Gastroesophageal sphincter (tissue), 4 donors: ENCODE measurements around the gene CSGALNACT2. TPM values are rescaled to one million over a fixed set of nuclear protein-coding genes. Genes with fewer than 3 reads are reported as not detected.

Experiments
- ATAC-seq: fragments of 150-250 bp; one replicate; pipeline ENCODE4 v1.9.1; 2016; ENCODE audit warnings: mild to moderate bottlenecking, moderate library complexity
- H3K27ac ChIP-seq, 4 donors: fragments of 200-600 bp; sonication (generic) in 3 of 4; 1 replicate in 3 of 4; 2 replicates in 1 of 4; pipeline ENCODE4 v1.5.1; 2016 to 2019
- H3K27me3 ChIP-seq: fragments of 200-600 bp; sonication (generic); one replicate; pipeline ENCODE4 v1.5.1; 2019
- H3K36me3 ChIP-seq, 2 donors: fragments of 200-600 bp; sonication (generic); one replicate each; pipeline ENCODE4 v1.5.1; 2019; ENCODE audit warnings: control low read depth in 1 of 2
- H3K4me1 ChIP-seq, 3 donors: fragments of 200-600 bp; sonication (generic); 1 replicate in 2 of 3; 2 replicates in 1 of 3; pipeline ENCODE4 v1.5.1; 2016 to 2019; ENCODE audit warnings: control low read depth in 2 of 3
- H3K4me3 ChIP-seq, 2 donors: fragments of 200-600 bp; sonication (generic); one replicate each; pipeline ENCODE4 v1.5.1; 2019; ENCODE audit warnings: mild to moderate bottlenecking in 1 of 2, moderate library complexity in 1 of 2
- H3K9me3 ChIP-seq, 3 donors: fragments of 200-600 bp; sonication (generic); one replicate each; pipeline ENCODE4 v1.5.1; 2017 to 2019; ENCODE audit warnings: control low read depth in 2 of 3
- EP300 ChIP-seq: sonication (generic); formaldehyde crosslinking; IDR thresholded peaks from one replicate; pipeline ENCODE4 v1.6.1; 2017; ENCODE audit warnings: antibody characterized with exemption, mild to moderate bottlenecking
- POLR2A ChIP-seq, 2 donors: fragments of 450-650 bp; IDR thresholded peaks; one replicate each; pipeline ENCODE4 v1.6.1; 2017; ENCODE audit warnings: antibody characterized with exemption in 2 of 2, mild to moderate bottlenecking in 2 of 2, moderate library complexity in 1 of 2
- POLR2AphosphoS5 ChIP-seq: sonication (generic); formaldehyde crosslinking; IDR thresholded peaks from one replicate; pipeline ENCODE4 v1.6.1; 2017; ENCODE audit warnings: antibody characterized with exemption
- WGBS, 2 donors: methylation state at CpG; one replicate each; pipeline ENCODE4 v1.1.5; 2018; ENCODE audit warnings: low coverage in 1 of 2; 5-methylcytosine and 5-hydroxymethylcytosine counted together
- total RNA-seq, 4 donors: library from RNA; depleted of rRNA; stranded (reverse); fragments of >200 nt; gene quantifications; one replicate each; pipeline ENCODE4 v1.1.0, GENCODE V29; 2016
- TF ChIP-seq, protein P1 (sequence below), 4 experiments: fragments of 200-600 bp in 2 of 4; fragments of 450-650 bp in 2 of 4; sonication (generic) in 1 of 4; IDR thresholded peaks; one replicate each; pipeline ENCODE4 v1.5.1; 2017 to 2019; ENCODE audit warnings: antibody characterized with exemption in 4 of 4, mild to moderate bottlenecking in 2 of 4, moderate library complexity in 2 of 4

The CSGALNACT2 gene
- total RNA-seq, 4 donors from 2014 or later = 28.4 to 37.4 (median 32.7) TPM

DNA sequence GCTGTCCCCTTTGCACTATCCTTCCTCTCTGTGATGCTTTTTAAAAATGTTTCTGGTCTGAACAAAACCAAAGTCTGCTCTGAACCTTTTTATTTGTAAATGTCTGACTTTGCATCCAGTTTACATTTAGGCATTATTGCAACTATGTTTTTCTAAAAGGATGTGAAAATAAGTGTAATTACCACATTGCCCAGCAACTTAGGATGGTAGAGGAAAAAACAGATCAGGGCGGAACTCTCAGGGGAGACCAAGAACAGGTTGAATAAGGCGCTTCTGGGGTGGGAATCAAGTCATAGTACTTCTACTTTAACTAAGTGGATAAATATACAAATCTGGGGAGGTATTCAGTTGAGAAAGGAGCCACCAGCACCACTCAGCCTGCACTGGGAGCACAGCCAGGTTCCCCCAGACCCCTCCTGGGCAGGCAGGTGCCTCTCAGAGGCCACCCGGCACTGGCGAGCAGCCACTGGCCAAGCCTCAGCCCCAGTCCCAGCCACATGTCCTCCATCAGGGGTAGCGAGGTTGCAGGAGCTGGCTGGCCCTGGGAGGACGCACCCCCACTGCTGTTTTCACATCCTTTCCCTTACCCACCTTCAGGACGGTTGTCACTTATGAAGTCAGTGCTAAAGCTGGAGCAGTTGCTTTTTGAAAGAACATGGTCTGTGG, 11.4 kb upstream of the CSGALNACT2 start:
- no peak for ATAC-seq
- Histone ChIP-seq H3K9me3 (no peaks in the 10 kb centered on the region), H3K27ac (no peak overlapping the region), H3K4me1 (peaks cover 0 to 2% (median 0%) of the 10 kb centered on the region in 3 donors), H3K36me3 (no peaks in the 10 kb centered on the region), H3K27me3 (no peaks in the 10 kb centered on the region), H3K4me3 (no peak overlapping the region)
- no peak for TF ChIP-seq EP300
- TF ChIP-seq, protein P1, sequence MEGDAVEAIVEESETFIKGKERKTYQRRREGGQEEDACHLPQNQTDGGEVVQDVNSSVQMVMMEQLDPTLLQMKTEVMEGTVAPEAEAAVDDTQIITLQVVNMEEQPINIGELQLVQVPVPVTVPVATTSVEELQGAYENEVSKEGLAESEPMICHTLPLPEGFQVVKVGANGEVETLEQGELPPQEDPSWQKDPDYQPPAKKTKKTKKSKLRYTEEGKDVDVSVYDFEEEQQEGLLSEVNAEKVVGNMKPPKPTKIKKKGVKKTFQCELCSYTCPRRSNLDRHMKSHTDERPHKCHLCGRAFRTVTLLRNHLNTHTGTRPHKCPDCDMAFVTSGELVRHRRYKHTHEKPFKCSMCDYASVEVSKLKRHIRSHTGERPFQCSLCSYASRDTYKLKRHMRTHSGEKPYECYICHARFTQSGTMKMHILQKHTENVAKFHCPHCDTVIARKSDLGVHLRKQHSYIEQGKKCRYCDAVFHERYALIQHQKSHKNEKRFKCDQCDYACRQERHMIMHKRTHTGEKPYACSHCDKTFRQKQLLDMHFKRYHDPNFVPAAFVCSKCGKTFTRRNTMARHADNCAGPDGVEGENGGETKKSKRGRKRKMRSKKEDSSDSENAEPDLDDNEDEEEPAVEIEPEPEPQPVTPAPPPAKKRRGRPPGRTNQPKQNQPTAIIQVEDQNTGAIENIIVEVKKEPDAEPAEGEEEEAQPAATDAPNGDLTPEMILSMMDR (IDR thresholded peaks at IDR 0.05) = no peak
- no peak for TF ChIP-seq POLR2AphosphoS5
- TF ChIP-seq POLR2A (IDR thresholded peaks at IDR 0.05) = no peak
- WGBS, 2 donors = 82 to 90% methylated on average over 3 to 6 of the region's 7 CpGs

DNA sequence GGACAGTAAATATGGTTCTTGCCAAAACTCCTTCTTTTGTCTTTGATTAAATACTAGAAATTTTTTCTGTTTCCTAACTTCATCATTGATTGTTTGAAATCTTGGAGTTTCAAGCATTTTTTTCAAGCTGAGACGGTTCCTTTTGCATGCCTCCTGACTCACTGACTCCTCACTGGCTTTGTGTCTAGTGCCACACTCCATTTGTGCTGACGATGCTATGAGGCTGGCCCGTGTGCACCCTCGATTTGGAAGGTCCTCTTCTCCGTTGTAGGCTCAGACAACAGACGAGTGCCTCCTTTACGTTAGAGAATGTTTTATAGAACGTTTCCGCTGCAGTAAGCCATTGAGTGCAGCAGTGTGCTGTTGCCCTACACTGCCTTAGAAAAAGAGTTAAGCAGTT, 10.8 kb upstream of the CSGALNACT2 start:
- Histone ChIP-seq H3K9me3 (no peaks in the 10 kb centered on the region), H3K4me1 (no peaks in the 10 kb centered on the region), H3K27me3 (no peaks in the 10 kb centered on the region), H3K4me3 (no peak overlapping the region), H3K27ac (no peak overlapping the region), H3K36me3 (no peaks in the 10 kb centered on the region)
- no peak for TF ChIP-seq POLR2AphosphoS5
- no peak for TF ChIP-seq POLR2A (IDR thresholded peaks at IDR 0.05)
- TF ChIP-seq, protein P1 (IDR thresholded peaks at IDR 0.05) = no peak
- TF ChIP-seq EP300 = no peak
- ATAC-seq = no peak
- 83% methylated on average over 9 of the region's 9 CpGs; no CpG with 5 or more reads in 1 of the 2 donors for WGBS, 2 donors

DNA sequence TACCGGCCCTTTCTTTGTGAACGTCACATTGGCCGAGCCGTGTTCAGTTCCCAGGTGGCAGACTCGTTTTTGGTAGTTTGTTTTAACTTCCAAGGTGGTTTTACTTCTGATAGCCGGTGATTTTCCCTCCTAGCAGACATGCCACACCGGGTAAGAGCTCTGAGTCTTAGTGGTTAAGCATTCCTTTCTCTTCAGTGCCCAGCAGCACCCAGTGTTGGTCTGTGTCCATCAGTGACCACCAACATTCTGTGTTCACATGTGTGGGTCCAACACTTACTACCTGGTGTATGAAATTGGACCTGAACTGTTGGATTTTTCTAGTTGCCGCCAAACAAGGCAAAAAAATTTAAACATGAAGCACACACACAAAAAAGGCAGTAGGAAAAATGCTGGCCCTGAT, 9.9 kb upstream of the CSGALNACT2 start:
- no peak for ATAC-seq
- no peaks in the 10 kb centered on the region for H3K4me1 ChIP-seq
- H3K36me3 ChIP-seq = no peaks in the 10 kb centered on the region
- H3K27me3 ChIP-seq = no peaks in the 10 kb centered on the region
- TF ChIP-seq EP300 (no peak), POLR2AphosphoS5 (no peak)
- no peak overlapping the region for H3K27ac ChIP-seq
- no peak overlapping the region for H3K4me3 ChIP-seq
- H3K9me3 ChIP-seq = no peaks in the 10 kb centered on the region
- WGBS, 2 donors = 66 to 87% methylated on average over 5 to 6 of the region's 8 CpGs

DNA sequence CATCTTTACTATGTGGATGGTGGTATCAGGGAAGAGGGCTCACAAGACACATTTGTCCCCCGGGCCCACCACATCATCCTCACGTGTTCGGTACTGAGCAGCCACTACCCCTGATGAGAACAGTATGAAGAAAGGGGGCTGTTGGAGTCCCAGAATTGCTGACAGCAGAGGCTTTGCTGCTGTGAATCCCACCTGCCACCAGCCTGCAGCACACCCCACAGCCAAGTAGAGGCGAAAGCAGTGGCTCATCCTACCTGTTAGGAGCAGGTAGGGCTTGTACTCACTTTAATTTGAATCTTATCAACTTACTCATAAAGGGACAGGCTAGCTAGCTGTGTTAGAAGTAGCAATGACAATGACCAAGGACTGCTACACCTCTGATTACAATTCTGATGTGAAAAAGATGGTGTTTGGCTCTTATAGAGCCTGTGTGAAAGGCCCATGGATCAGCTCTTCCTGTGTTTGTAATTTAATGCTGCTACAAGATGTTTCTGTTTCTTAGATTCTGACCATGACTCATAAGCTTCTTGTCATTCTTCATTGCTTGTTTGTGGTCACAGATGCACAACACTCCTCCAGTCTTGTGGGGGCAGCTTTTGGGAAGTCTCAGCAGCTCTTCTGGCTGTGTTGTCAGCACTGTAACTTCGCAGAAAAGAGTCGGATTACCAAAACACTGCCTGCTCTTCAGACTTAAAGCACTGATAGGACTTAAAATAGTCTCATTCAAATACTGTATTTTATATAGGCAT, 9.1 kb upstream of the CSGALNACT2 start:
- TF ChIP-seq EP300 (no peak), POLR2AphosphoS5 (no peak), POLR2A (IDR thresholded peaks at IDR 0.05) (no peak)
- TF ChIP-seq, protein P1 (IDR thresholded peaks at IDR 0.05) = no peak
- no peaks in the 10 kb centered on the region for H3K9me3 ChIP-seq
- 86 to 89% methylated on average over 2 to 3 of the region's 6 CpGs for WGBS, 2 donors
- ATAC-seq = no peak
- no peaks in the 10 kb centered on the region for H3K36me3 ChIP-seq
- no peak overlapping the region for H3K27ac ChIP-seq
- H3K4me1 ChIP-seq = no peaks in the 10 kb centered on the region
- H3K27me3 ChIP-seq = no peaks in the 10 kb centered on the region
- H3K4me3 ChIP-seq = no peak overlapping the region

DNA sequence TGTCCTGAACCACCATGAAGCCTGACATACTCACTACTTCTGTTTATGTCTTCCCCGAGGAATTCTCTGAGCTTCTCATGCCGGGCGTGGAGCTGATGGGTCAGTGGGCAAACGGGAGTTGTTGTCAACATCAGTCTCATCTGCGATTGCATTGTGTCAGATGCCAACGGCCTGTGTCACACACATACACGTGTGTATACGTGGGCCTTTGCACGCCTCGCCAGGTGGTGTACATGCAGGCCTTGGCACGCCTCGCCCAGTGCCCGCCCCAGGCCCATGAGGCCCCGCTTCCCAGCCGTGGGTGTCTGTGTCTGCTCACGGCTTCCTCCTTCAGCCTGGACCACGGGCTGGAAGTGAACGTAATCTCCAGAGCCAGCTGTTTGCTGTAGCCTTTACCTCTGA, 7.5 kb upstream of the CSGALNACT2 start:
- 82 to 84% methylated on average over 6 to 15 of the region's 18 CpGs for WGBS, 2 donors

More for the DNA sequence above, 7.5 kb upstream of the CSGALNACT2 start:
- H3K9me3 ChIP-seq = no peaks in the 10 kb centered on the region
- no peaks in the 10 kb centered on the region for H3K4me1 ChIP-seq
- no peak for ATAC-seq
- no peaks in the 10 kb centered on the region for H3K27me3 ChIP-seq
- no peaks in the 10 kb centered on the region for H3K36me3 ChIP-seq
- no peak overlapping the region for H3K27ac ChIP-seq
- TF ChIP-seq, protein P1 (IDR thresholded peaks at IDR 0.05) = no peak
- TF ChIP-seq EP300 = no peak
- no peak for TF ChIP-seq POLR2A (IDR thresholded peaks at IDR 0.05)
- no peak for TF ChIP-seq POLR2AphosphoS5
- H3K4me3 ChIP-seq = no peak overlapping the region
